GM21367 (cell line): Measurements from ENCODE around the gene PRDX5.

Source experiments
- ATAC-seq: cut with Tn5 transposase; IDR thresholded peaks from one replicate; pipeline ENCODE4 v1.9.1; 2021; ENCODE audit not compliant: unreplicated experiment

The PRDX5 gene

DNA sequence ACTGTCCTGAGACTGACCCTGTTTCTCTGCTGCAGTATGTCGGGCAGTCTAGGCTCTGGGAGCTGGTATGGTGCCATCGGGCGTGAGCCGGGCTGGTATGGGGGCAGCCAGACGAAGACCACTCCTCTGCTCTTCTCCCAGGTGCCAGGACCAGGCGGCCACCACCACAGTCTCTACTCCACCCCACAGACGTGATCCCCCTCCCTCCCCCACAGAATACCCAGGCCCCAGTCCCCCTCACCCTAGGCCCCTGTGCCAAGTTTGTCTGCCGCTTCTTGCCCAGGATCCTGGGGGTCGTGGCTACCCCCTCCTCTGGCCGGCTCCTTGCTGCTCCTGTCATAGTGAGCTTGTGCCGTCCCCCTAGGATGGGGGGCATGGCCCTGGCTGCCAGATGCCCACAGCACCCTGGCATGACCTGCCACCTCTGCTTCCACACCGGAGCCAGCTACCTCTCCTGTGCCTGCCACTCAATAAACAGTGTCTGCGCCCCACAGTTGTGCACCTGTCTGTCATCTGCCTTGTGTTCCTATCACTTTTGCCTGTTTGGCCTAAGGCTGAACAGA lies 28.8 kb upstream of the PRDX5 start:
- no peak for ATAC-seq

DNA sequence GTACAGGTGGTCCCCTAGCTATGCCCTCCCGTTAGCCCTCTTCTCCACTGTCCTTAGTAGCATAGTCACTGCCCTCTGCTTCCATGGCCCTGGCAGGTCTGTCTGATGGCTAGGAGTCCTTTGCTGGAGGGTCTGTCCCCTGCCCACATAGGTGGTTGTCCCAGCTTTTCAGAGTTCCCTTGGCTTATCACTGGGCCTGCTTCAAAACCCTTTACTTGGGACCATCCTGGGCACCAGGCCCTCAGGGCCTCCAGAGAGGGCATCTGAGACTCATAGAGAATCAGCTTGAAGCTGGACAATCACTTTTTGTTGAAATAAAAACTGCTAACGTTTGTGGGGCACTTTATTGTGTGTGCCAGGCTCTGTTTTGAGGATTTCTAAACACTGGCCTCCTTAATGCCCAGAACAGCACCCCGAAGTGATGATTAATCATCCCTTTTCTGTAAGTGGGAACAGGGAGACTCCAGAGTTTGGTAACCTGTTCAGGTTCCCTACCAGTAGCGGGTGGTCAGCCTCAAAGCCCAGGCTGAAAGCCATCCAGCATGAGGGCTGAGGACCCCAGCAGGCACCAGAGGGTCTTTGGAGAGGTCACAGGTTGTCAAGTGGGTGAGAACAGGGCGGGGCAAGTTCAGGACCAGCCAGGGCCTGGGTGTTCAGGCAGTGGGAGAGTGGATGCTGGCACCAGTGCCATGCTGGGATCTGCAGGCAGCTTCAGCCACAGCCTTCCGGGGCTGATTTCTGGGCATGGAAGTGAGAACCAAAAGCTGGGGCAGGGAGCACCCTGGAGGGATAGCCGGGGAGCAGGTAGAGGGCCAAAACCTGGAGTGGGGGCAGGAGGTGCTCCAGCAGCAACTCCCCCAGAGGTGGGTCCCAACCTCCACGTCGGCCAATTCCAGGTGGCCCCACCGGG lies 27.3 kb upstream of the PRDX5 start:
- no peak for ATAC-seq

DNA sequence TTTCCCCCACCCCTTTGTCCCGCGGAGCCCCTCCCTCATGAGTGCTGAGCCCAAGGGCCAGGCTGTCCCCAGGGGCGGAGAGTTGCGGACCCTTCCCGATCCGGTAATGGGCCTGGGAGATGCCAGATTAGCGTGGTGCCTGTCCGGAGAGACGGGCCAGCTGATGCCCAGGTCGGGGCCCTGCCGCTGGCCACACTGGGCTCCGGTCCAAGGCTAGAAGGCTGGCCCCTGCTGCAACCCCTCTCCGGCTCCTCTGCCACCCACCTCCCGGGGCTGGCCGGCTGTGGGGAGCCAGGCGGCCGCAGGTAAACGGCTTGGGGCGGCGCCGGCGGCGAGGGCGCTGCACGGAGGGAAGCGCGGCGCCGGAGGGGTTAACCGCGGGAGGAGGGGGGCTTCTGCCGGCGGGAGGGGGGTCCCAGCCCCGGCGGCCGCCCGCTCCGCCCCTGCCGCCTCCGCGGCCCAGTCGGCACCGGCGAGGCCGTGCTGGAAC lies 26.6 kb upstream of the PRDX5 start, which contains the start of gene KCNK4:
Gene KCNK4 (plus strand): TSS at position 41 of the 490 bp plus-strand sequence. CDS start 1,717 bp downstream, outside the sequence.
- no peak for ATAC-seq

DNA sequence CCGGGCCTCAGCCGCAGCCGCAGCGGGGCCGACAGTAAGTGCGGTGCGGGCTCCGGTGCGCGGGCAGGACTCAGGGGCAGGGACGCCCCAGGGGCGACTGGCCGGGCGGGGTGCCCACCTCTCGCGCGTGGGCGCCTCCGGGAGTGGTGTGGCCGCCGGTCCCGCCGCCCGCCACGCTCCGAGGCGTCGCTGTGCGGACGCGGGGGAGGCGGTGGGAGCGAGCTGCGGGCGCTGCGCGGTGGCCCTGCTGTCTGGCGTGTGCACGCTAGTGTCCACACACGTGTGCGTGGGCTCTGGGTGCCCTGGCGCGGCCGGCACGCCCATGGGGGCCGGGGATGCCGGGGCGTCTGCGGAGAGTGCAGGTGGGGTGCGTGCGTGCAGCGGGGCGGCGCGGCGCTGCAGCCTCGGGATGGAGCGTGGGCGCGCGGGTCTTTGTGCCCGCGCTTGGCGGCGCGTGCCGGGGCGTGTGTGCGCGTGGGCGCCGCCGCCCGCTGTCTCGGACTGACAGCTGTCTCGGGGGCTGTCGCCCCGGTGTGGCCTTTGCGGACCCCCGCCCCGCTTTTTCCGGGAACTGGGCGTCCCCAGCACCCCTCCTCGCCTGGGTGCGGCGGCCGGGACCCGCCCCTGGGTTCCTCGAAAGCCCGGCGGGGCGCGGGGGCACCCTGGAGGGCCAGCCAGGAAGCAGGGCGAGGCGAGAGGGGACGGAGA lies 26.0 kb upstream of the PRDX5 start:
- ATAC-seq, result no peak

DNA sequence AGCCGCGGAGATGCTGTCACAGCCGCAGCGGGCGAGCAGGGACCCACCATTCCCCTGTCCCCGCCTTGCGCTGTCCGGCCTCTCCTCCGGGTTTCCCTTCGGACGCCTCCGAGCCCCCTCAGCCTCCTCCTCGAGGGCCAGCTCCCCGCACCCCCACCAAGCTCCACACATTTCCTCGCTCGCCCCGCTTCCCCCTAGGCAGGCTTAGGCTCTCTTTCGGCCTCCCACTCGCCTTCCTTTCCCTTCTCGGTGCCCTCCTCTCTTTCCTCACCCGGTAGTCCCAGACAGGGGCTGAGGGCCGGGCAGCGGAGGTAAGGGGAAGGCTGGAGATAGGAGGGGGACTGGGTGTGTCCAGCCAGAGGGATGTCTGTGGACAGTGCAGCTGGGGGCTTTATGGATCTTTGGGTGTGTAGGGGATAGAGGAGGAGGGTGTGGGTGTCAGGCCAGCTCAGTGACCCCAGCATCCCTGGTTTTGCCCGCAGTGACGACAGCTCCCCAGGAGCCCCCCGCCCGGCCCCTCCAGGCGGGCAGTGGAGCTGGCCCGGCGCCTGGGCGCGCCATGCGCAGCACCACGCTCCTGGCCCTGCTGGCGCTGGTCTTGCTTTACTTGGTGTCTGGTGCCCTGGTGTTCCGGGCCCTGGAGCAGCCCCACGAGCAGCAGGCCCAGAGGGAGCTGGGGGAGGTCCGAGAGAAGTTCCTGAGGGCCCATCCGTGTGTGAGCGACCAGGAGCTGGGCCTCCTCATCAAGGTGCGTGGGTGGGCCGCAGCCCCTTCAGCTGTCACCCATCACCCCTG lies 25.3 kb upstream of the PRDX5 start:
- no peak for ATAC-seq

DNA sequence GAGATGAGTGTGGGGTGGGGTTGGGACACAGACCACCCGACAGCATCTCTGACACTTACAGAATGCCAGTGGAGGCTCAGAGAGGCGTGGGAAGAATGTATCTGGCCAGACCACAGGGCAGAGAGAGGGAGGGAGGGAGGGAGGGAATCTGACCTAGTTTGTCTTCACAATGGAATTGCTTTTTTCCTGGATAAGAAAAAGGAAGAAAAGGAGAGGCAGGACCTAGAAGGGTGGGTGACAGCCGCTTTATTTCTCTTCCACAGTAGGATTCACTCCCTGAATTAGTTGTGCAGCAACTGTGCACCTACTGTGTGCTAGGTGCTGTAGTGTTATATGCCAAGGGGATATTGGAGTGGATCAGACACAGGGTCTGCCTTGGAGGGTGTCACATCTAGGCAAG lies 23.1 kb upstream of the PRDX5 start:
- ATAC-seq, result no peak

DNA sequence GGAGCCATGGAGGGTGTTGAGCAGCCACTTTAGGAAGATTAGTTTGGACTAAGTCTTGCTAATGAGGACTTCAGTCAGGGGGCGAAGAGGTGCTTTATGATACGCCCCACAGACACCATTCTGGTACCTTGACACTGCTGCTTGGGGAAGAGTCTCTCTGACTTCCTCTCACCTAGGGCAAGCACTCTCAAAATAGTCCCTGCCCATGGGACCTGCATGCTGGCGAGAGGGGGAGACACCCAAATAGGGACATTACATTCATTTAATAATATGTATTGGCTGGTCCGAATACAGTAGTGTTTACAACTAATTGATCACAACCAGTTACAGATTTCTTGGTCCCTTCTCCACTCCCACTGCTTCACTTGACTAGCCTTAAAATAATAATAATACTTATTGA lies 22.2 kb upstream of the PRDX5 start:
- no peak for ATAC-seq

DNA sequence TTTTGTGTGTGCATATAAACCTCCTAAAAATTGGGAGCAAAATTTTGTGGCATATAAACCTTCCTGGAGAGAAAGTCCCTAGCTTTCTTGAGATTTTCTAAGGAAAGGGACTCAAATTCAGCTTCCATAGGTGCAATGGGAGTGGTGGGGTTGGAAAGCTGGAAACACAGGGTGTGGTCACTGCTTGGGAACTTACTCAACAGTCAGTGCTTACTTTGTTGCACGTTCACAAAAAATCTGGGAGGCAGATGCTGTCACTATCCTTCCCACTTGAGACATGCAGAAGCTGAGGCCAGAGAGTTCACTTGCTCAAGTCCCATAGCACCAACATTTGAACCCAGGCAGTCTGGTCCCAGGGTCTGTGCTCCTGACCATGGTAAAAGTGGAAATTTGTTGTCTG lies 21.7 kb upstream of the PRDX5 start:
- ATAC-seq, result no peak

DNA sequence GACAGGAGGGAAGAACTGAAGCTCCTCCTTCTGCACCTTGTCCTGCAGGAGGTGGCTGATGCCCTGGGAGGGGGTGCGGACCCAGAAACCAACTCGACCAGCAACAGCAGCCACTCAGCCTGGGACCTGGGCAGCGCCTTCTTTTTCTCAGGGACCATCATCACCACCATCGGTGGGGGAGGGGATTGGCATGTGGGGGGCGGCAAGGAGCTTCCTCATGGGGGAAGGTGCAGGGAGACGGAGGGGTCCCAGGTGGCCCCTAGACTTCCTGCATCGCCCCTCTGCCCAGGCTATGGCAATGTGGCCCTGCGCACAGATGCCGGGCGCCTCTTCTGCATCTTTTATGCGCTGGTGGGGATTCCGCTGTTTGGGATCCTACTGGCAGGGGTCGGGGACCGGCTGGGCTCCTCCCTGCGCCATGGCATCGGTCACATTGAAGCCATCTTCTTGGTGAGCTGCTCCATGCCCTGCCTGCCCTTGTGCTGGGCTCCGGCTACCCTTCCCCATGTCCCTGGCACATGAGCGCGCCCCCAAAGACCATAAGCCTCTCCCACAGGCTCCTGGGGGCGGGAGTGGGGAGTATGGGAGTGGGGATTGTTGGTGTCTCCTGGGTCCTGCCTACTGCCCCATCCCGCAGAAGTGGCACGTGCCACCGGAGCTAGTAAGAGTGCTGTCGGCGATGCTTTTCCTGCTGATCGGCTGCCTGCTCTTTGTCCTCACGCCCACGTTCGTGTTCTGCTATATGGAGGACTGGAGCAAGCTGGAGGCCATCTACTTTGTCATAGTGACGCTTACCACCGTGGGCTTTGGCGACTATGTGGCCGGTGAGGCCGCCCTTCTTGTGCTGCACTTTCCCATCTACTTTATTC lies 20.9 kb upstream of the PRDX5 start:
- ATAC-seq, result no peak

DNA sequence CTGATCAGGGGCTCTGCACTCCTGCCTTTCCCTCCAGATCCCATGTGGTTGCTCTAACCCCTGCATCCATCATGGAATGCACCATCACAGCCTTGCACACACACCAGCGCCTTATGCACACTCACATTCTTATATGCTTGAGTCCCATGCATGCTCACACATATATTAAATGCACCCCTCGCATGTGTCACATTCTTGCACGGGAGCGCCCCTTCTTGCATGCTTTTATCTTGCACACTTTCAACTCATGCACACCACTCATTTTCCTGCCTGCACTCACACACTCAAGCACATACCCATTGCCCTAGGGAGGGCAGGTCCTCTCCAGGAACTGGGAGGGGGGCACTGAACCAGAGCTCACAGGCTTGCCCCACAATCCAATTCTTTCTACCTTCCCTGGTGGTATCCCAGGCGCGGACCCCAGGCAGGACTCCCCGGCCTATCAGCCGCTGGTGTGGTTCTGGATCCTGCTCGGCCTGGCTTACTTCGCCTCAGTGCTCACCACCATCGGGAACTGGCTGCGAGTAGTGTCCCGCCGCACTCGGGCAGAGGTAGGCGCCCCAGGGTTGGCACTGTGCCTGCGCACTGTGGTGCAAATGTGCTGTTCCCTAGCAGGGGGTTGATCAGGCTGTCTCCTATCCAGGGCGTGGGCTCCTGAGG lies 20.1 kb upstream of the PRDX5 start:
- no peak for ATAC-seq

DNA sequence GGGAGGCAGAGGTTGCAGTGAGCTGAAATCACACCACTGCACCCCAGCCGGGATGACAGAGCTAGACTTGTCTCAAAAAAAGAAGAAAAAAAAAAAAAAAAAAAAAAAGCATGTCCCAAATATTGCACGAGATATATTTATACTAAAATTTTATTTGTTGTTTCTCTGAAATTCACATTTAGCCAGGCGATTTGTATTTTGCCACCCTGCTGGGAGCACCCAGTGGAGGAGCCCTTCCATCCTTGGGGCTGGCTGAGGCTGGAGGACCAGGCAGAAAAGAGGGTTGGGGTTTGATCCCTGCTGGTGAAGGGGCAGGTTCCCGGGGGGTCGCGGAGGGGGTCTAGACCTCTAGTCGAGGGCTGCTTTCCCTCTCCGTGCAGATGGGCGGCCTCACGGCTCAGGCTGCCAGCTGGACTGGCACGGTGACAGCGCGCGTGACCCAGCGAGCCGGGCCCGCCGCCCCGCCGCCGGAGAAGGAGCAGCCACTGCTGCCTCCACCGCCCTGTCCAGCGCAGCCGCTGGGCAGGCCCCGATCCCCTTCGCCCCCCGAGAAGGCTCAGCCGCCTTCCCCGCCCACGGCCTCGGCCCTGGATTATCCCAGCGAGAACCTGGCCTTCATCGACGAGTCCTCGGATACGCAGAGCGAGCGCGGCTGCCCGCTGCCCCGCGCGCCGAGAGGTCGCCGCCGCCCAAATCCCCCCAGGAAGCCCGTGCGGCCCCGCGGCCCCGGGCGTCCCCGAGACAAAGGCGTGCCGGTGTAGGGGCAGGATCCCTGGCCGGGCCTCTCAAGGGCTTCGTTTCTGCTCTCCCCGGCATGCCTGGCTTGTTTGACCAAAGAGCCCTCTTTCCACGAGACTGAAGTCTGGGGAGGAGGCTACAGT lies 18.7 kb upstream of the PRDX5 start:
- no peak for ATAC-seq

DNA sequence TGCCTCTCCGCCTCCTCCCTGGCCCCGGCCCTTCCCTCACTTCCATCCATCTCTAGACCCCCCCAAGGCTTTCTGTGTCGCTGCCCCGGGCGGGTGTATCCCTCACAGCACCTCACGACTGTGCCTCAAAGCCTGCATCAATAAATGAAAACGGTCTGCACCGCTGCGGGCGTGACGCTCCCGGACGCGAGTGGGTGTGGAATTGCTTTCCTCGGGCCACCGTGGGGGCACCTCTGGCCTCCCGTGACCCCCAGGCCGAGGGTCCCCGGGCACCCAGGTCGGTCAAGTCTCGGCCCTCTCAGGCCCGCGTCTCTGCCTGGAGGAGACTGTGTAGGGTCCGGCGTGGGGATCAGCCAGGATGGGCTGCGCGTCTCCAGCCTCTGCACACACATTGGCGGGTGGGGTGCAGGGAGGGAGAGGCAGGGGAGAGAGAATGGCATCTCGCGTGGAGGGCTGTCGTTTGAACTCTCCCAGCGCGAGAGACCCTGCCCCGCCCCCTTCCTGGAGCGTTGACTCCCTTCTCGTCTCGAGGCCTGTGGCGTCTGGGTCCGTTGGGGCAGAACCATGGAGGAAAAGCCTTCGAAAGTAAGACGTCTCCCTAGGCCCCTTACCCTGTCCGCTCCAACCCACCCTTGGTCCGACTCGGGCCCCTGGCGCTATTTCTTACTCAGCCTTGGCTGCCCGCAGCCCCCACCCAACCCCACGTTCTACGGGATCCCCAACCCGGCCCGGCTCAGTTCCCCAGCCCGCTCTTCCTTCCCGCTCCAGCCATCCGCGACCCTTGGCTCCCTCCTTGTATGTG lies 17.9 kb upstream of the PRDX5 start, which contains the start of gene CATSPERZ:
Gene CATSPERZ (plus strand): TSS at position 512 of the 802 bp plus-strand sequence. CDS start 53 bp downstream, at position 565.
- no peak for ATAC-seq

DNA sequence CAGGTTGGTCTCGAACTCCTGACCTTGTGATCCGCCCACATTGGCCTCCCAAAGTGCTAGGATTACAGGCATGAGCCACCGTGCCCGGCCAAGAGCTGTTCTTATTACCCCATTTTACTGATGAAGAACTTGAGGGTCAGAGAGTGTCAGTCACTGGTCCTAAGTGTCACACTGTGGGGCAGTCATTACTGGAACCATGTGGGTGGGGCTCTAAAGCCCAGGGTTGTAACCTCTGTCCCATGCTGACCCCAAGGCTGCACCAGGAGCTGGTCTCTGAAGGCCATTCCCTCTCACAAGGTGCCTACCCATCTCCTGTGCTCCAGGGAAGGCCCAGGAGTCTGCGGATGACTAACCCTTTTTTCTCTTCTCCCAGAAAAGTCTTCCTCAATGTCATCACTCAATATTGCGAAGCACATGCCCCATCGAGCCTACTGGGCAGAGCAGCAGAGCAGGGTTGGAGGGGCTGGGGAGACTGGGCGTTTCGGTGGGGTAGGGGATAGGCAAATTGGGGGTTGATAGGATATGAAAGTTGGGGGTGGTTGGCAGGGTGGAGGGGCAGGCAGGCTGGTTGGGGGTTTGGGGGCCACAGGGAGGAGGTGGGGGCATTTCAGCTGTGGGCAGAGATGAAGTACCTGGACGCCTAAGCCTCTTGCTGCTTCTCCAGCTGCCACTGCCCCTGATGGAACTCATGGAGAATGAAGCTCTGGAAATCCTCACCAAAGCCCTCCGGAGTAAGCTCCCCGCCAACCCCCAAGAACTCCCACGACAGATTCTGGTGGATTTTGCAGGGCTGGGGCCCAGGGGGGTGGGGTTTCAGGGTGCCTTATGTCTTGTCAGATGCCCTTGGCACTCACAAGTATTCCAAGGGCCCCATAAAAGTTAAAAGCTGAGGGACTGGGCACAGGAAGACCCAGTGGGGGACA lies 14.6 kb upstream of the PRDX5 start:
- no peak for ATAC-seq

DNA sequence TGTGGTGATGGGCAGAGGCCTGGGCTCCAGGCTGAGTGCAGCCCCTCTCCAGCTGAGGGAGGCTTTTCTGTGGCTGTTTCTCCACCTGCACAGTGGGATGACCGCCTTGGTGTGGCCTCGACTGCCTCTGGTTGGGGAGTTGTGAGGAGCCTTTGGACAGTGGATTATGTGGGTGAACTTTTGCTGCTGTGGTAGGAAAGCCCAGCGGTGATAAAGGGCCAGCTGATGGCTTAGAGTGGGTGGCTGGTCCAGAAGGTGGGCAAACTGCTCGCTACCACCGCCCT lies 13.9 kb upstream of the PRDX5 start:
- ATAC-seq, result no peak

DNA sequence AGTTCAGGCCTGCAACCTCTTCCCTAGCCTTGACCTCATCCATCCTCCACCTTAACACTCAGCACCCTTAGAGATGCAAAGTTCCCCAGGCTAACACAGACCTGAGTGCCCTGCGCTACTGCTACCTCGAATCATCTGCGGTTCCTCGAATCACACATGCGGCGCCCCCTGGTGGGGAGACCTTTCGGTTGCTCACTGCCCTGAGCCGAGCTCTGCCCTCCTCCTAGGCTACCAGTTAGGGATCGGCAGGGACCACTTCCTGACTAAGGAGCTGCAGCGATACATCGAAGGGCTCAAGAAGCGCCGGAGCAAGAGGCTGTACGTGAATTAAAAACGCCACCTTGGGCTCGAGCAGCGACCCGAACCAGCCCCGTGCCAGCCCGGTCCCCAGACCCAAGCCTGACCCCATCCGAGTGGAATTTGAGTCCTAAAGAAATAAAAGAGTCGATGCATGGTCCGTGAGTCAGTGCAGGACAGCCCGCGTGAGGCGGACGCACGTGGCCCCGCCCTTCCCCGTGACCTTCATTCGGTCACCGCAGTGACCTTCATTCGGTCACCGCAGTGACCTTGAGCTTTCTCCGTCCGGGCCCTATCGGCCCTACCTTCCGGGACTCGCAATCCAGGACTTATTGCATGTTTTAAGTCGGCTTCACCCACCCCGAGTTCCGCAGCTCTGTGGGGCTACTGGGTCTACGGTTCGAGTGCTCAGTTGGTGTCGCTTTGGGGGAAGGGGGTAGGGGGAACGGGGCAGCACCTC lies 13.4 kb upstream of the PRDX5 start:
- ATAC-seq, result peak; percentile 22
